ENCODE results near the gene TAOK2.

TAOK2 gene

DNA sequence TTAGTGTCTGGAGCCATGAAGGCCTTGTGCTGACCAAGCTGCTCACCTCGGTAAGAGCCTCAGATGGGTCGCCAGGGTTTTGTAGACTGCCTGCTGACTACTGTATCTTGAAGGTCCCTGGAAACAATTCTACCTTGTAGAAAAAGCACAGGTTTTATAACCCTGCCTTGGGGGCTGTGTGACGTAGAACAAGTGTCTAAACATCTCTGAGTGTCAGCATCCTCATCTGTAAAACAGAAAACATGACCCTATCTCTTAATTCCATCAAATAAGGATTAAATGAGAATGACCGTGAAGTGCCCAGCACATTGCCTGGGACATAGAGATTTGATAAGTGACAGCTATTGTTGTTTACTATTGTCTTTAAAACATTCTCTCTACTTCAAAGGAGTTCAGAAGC lies 5.5 kb upstream of the TAOK2 start:
- H3K4me3 ChIP-seq (ENCODE audit: low read depth, low read length) = no peak overlapping the region
- in situ Hi-C loops (cut with HindIII; ENCODE audit: low sequenced_read_pairs) = no loop called here
- TF ChIP-seq, protein P1, sequence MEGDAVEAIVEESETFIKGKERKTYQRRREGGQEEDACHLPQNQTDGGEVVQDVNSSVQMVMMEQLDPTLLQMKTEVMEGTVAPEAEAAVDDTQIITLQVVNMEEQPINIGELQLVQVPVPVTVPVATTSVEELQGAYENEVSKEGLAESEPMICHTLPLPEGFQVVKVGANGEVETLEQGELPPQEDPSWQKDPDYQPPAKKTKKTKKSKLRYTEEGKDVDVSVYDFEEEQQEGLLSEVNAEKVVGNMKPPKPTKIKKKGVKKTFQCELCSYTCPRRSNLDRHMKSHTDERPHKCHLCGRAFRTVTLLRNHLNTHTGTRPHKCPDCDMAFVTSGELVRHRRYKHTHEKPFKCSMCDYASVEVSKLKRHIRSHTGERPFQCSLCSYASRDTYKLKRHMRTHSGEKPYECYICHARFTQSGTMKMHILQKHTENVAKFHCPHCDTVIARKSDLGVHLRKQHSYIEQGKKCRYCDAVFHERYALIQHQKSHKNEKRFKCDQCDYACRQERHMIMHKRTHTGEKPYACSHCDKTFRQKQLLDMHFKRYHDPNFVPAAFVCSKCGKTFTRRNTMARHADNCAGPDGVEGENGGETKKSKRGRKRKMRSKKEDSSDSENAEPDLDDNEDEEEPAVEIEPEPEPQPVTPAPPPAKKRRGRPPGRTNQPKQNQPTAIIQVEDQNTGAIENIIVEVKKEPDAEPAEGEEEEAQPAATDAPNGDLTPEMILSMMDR (IDR thresholded peaks at IDR 0.05; ENCODE audit: low read depth, low read length, missing control alignments) = no peak
- DNase-seq (ENCODE audit: low read depth) = no peak

DNA sequence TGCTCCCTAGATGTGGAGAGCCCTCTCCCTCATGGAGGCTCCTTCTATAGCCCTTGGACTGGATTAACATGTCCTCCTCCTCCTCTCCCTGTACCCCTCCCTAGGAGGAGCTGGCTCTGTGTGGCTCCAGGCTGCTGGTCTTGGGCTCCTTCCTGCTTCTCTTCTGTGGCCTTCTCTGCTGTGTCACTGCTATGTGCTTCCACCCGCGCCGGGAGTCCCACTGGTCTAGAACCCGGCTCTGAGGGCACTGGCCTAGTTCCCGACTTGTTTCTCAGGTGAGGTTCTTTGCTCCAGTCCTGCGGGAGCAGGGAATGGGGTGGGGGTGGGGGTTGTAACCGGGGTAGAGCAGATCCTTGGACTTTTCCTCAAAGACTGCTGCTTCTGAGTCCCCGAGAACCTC lies 2.4 kb upstream of the TAOK2 start:
- in situ Hi-C loops (cut with HindIII; ENCODE audit: low sequenced_read_pairs) = no loop called here
- no peak overlapping the region for H3K4me3 ChIP-seq (ENCODE audit: low read depth, low read length)
- TF ChIP-seq, protein P1 (IDR thresholded peaks at IDR 0.05; ENCODE audit: low read depth, low read length, missing control alignments) = no peak
- no peak for DNase-seq (ENCODE audit: low read depth)

DNA sequence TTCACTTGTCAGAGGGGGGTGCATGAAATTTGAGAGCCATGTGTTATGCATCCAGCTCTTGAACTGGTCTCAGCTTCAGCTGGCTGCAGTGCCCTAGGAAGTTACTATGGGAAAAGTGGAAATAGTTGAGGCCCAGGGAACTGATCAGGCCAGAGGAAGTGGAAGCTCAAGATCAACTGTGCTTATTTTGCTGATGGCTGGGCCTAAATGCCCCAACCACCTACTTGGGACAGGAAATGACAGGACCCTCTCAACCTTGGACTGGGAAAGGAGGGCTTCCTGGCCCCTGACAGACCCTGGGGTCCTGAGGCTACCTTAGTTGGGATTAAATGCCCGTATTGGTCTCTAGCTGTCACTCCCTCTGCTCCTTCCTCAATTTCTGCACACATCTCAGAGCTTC lies 1.2 kb upstream of the TAOK2 start:
- no peak for DNase-seq (ENCODE audit: low read depth)
- in situ Hi-C loops (cut with HindIII; ENCODE audit: low sequenced_read_pairs) = no loop called here
- no peak overlapping the region for H3K4me3 ChIP-seq (ENCODE audit: low read depth, low read length)
- TF ChIP-seq, protein P1 (IDR thresholded peaks at IDR 0.05; ENCODE audit: low read depth, low read length, missing control alignments) = no peak

DNA sequence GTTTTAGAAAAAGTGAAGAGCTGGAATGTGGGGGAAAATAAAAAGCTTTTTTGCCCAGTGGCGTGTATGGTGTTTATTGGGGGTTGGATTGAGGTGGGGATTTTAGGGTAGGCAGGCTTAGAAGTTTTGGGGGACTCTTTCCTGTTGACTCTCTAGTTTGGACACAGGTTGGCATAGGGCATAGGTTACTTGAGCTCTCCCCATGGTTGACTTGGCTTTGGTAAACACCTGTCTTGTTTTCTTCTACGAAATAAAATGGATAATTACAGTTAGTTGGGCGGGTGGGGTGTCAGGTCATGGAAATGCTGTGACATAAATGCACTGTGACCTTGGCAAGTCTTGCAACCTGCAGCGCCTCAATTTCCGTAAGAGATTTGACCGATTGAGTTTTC lies 680 bp upstream of the TAOK2 start:
- no peak for DNase-seq (ENCODE audit: low read depth)
- in situ Hi-C loops (cut with HindIII; ENCODE audit: low sequenced_read_pairs) = no loop called here
- no peak overlapping the region for H3K4me3 ChIP-seq (ENCODE audit: low read depth, low read length)
- TF ChIP-seq, protein P1 (IDR thresholded peaks at IDR 0.05; ENCODE audit: low read depth, low read length, missing control alignments) = no peak

DNA sequence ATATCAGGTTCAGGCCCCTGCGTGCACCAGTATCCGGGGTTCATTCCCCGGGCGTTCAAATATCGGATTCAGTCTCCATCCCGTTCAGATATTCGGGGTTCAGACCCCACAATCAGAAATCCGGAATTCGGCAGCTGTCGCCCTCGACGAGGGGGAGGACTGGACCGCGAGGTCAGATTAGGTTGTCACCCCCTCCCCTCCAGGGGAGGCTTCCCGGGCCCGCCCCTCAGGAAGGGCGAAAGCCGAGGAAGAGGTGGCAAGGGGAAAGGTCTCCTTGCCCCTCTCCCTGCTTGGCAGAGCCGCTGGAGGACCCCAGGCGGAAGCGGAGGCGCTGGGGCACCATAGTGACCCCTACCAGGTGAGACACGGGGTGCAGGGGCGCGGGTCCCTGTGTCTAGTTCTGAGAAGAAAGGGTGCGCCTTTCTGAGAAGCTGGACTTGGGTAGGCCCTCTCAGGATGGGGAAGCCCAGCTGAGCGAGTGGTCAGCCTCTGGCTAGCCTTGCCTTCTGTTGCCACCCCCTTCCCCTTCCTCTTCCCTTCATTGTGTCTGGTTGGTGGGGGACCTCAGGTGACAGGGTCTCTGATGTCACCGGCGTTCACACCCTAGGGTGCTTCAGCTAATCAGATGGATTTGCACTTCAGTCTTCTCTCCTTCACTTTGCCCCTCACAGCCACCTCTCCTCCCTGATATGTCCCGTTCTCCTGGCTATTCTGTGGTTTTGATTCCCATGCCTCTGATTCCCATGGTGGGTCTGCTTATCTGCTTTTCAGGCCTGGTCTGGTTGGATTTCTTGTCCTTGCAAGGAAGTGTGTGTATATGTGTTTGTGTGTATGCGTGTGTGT lies 844 bp downstream of the TAOK2 start:
- no peak for DNase-seq (ENCODE audit: low read depth)
- in situ Hi-C loops (cut with HindIII; ENCODE audit: low sequenced_read_pairs) = no loop called here

DNA sequence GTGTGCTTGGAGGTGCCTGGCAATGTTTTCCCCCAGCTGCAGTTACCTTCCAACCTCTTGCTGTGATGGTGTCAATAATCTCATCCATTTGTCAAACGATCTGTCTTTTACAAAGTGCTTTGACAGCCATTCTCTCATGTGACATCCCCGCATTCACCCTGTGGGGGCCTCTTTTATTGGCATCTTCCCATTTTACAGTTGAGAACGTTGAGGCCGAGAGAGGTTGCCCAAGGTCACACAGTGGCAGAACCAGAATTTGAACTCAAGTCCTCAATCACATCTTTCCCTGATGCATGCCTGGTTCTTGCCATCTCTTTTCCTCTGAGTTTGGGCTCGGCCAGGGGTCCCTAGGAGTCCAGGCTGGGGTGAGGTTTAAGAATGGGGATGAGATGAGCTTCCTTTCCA lies 1.5 kb downstream of the TAOK2 start:
- in situ Hi-C loops (cut with HindIII; ENCODE audit: low sequenced_read_pairs) = no loop called here
- DNase-seq (ENCODE audit: low read depth) = no peak
- H3K4me3 ChIP-seq (ENCODE audit: low read depth, low read length) = peak overlapping the region; percentile 81
- TF ChIP-seq, protein P1 (IDR thresholded peaks at IDR 0.05; ENCODE audit: low read depth, low read length, missing control alignments) = no peak

More for the DNA sequence above, 844 bp downstream of the TAOK2 start:
- peak overlapping the region; percentile 81 for H3K4me3 ChIP-seq (ENCODE audit: low read depth, low read length)
- TF ChIP-seq, protein P1 (IDR thresholded peaks at IDR 0.05; ENCODE audit: low read depth, low read length, missing control alignments) = no peak

All from astrocyte of the cerebellum (primary cell).